Measurements from ENCODE around the gene FREM3. TPM values are rescaled to one million over a fixed set of nuclear protein-coding genes. Genes with fewer than 3 reads are reported as not detected.

FREM3 gene
- total RNA-seq, 3 donors from 2014 or later, result 0.15 TPM; not detected in 2

- no peak for DNase-seq (ENCODE audit: low spot score in 2 of 2)
- intact Hi-C loops (cut with DNase I; ENCODE audit: low total_unique reads), result no loop called here
- TF ChIP-seq CTCF (IDR thresholded peaks at IDR 0.05) (no peak), POLR2A (IDR thresholded peaks at IDR 0.05) (no peak), POLR2AphosphoS5 (IDR thresholded peaks at IDR 0.05) (no peak)
- H3K9me3 ChIP-seq, result no peaks in the 10 kb centered on the region
- no peaks in the 10 kb centered on the region for H3K4me1 ChIP-seq
- no peaks in the 10 kb centered on the region for H3K36me3 ChIP-seq
- H3K27ac ChIP-seq, result no peak overlapping the region
- H3K27me3 ChIP-seq, result no peaks in the 10 kb centered on the region
- H3K4me3 ChIP-seq, result no peak overlapping the region
Observed at GRCh38 chr4:143634763-143635162, 65.7 kb downstream of the FREM3 start.

- intact Hi-C loops (cut with DNase I; ENCODE audit: low total_unique reads), result no loop called here
- H3K4me3 ChIP-seq, result no peak overlapping the region
- DNase-seq (ENCODE audit: low spot score in 2 of 2), result no peak
- TF ChIP-seq CTCF (IDR thresholded peaks at IDR 0.05), result no peak
- no peak for TF ChIP-seq POLR2A (IDR thresholded peaks at IDR 0.05)
- no peak for TF ChIP-seq POLR2AphosphoS5 (IDR thresholded peaks at IDR 0.05)
- no peaks in the 10 kb centered on the region for H3K36me3 ChIP-seq
- H3K27me3 ChIP-seq, result no peaks in the 10 kb centered on the region
- H3K4me1 ChIP-seq, result no peaks in the 10 kb centered on the region
- H3K9me3 ChIP-seq, result no peaks in the 10 kb centered on the region
- no peak overlapping the region for H3K27ac ChIP-seq
Observed at GRCh38 chr4:143633833-143634232, 66.6 kb downstream of the FREM3 start.

- TF ChIP-seq CTCF (IDR thresholded peaks at IDR 0.05), result no peak
- peak in 2 of 3 donors; percentile 23 to 79 for TF ChIP-seq POLR2AphosphoS5 (IDR thresholded peaks at IDR 0.05)
- H3K9me3 ChIP-seq, result no peaks in the 10 kb centered on the region
- no peak overlapping the region for H3K4me3 ChIP-seq
- peak; percentile 32 to 57 for DNase-seq (ENCODE audit: low spot score in 2 of 2)
- H3K27me3 ChIP-seq, result no peaks in the 10 kb centered on the region
- no peaks in the 10 kb centered on the region for H3K4me1 ChIP-seq
- peak overlapping the region in 1 of 2 donors; percentile 21 for H3K27ac ChIP-seq
- intact Hi-C loops (cut with DNase I; ENCODE audit: low total_unique reads), result no loop called here
- H3K36me3 ChIP-seq, result no peaks in the 10 kb centered on the region
Observed at GRCh38 chr4:143626134-143626911, 74.2 kb downstream of the FREM3 start.

- no peak for DNase-seq (ENCODE audit: low spot score in 2 of 2)
- TF ChIP-seq POLR2AphosphoS5 (IDR thresholded peaks at IDR 0.05), result no peak
- no peak for TF ChIP-seq CTCF (IDR thresholded peaks at IDR 0.05)
- Histone ChIP-seq H3K27me3 (no peaks in the 10 kb centered on the region), H3K9me3 (no peaks in the 10 kb centered on the region), H3K4me1 (no peaks in the 10 kb centered on the region), H3K4me3 (no peak overlapping the region), H3K27ac (no peak overlapping the region), H3K36me3 (no peaks in the 10 kb centered on the region)
- intact Hi-C loops (cut with DNase I; ENCODE audit: low total_unique reads), result no loop called here
Observed at GRCh38 chr4:143625632-143626031, 74.8 kb downstream of the FREM3 start.

- H3K4me1 ChIP-seq, result no peaks in the 10 kb centered on the region
- intact Hi-C loops (cut with DNase I; ENCODE audit: low total_unique reads), result no loop called here
- DNase-seq (ENCODE audit: low spot score in 2 of 2), result no peak
- no peak overlapping the region for H3K27ac ChIP-seq
- no peak overlapping the region for H3K4me3 ChIP-seq
- H3K36me3 ChIP-seq, result no peaks in the 10 kb centered on the region
- H3K9me3 ChIP-seq, result no peaks in the 10 kb centered on the region
- no peak for TF ChIP-seq POLR2A (IDR thresholded peaks at IDR 0.05)
- TF ChIP-seq CTCF (IDR thresholded peaks at IDR 0.05), result no peak
- no peak for TF ChIP-seq POLR2AphosphoS5 (IDR thresholded peaks at IDR 0.05)
- no peaks in the 10 kb centered on the region for H3K27me3 ChIP-seq
Observed at GRCh38 chr4:143623896-143624295, 76.6 kb downstream of the FREM3 start.
